AG04450 (cell line): ENCODE measurements around the gene SHISA9. TPM values are rescaled to one million over a fixed set of nuclear protein-coding genes. Genes with fewer than 3 reads are reported as not detected.

Experiments
- CTCF ChIA-PET: fragments of 300-600, 350-600 bp; formaldehyde crosslinking; extraction: SDS; loops from one replicate; lab custom pipeline; 2022; ENCODE audit warnings: antibody characterized with exemption, inconsistent platforms; lab: Charles Lee
- POLR2A ChIA-PET: fragments of 350-600 bp; formaldehyde crosslinking; extraction: SDS; loops from one replicate; lab custom pipeline; 2021; ENCODE audit warnings: antibody characterized with exemption, inconsistent platforms; lab: Yijun Ruan, JAX
- DNase-seq: peaks from one replicate; pipeline ENCODE4 v3.0.0-alpha.2; 2011; ENCODE audit warnings: low read depth, low spot score
- H3K27ac ChIP-seq: one replicate; pipeline ENCODE4 v1.5.1; 2012; ENCODE audit warnings: low read depth, low read length, control low read depth
- H3K27me3 ChIP-seq: one replicate; pipeline ENCODE4 v1.6.0; 2012; ENCODE audit warnings: low read length; ENCODE audit not compliant: control insufficient read depth, insufficient read depth
- H3K4me3 ChIP-seq: 2 replicates; pipeline ENCODE4 v1.5.1; 2011; ENCODE audit warnings: mild to moderate bottlenecking, low read depth, low read length, control low read depth
- H3K9me3 ChIP-seq: 2 replicates; pipeline ENCODE4 v1.5.1; 2012; ENCODE audit warnings: low read length; ENCODE audit not compliant: control insufficient read depth, insufficient read depth
- polyA plus RNA-seq: library from polyadenylated mRNA; depleted of rRNA; stranded (reverse); fragments of >200 nt; gene quantifications from 2 replicates; pipeline ENCODE4 v1.2.3, GENCODE V29; 2011
- TF ChIP-seq, protein P1 (sequence below): IDR thresholded peaks from 2 replicates; pipeline ENCODE4 v1.5.1; 2011; ENCODE audit warnings: low read depth, low read length, control low read depth, inconsistent platforms

SHISA9 gene
- polyA plus RNA-seq, 1 experiment = not detected

DNA sequence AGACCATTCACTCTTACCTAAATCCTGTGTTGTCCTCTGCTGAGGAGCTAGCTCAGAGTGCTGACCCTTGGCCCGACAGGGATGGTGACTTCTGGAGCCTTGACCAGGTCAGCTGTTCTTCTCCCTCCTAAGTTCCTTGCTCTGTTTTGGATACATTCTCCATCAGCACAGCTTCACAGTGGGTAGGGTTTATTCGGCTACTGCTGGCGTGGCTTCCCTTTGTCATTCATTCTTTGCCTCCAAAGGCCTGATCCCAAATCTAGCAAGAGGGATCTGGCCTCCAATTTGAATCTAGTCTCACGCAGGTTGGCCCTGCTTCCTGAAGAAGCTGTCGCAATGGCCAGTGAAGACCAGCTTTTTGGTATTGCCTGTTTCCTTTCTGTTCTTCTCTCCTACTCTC is 116.6 kb downstream of the SHISA9 start:
- H3K27me3 ChIP-seq = no peaks in the 10 kb centered on the region
- no peak for DNase-seq
- peaks cover 25% of the 10 kb centered on the region for H3K9me3 ChIP-seq
- POLR2A ChIA-PET = no interaction called here
- TF ChIP-seq, protein P1, sequence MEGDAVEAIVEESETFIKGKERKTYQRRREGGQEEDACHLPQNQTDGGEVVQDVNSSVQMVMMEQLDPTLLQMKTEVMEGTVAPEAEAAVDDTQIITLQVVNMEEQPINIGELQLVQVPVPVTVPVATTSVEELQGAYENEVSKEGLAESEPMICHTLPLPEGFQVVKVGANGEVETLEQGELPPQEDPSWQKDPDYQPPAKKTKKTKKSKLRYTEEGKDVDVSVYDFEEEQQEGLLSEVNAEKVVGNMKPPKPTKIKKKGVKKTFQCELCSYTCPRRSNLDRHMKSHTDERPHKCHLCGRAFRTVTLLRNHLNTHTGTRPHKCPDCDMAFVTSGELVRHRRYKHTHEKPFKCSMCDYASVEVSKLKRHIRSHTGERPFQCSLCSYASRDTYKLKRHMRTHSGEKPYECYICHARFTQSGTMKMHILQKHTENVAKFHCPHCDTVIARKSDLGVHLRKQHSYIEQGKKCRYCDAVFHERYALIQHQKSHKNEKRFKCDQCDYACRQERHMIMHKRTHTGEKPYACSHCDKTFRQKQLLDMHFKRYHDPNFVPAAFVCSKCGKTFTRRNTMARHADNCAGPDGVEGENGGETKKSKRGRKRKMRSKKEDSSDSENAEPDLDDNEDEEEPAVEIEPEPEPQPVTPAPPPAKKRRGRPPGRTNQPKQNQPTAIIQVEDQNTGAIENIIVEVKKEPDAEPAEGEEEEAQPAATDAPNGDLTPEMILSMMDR = no peak
- H3K27ac ChIP-seq = no peak overlapping the region
- H3K4me3 ChIP-seq = no peak overlapping the region
- CTCF ChIA-PET = no interaction called here

DNA sequence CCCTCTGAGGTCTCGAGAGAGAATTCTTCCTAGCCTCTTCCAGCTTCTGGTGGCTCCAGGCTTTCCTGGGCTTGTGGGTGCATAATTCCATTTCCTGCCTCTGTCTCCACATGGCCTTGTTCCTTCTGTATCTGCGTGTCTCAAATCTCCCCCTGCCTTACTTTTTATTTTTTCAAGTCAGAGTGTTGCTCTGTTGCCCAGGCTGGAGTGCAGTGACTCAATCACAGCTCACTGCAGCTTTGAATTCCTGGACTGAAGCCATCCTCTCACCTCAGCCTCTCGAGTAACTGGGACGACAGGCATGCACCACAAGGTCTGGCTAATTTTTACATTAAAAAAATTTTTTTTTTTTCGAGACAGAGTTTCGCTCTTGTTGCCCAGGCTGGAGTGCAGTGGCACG is 120.6 kb downstream of the SHISA9 start:
- CTCF ChIA-PET = no interaction called here
- DNase-seq = no peak
- H3K4me3 ChIP-seq = no peak overlapping the region
- POLR2A ChIA-PET = no interaction called here
- TF ChIP-seq, protein P1 = no peak
- H3K27me3 ChIP-seq = no peaks in the 10 kb centered on the region
- no peak overlapping the region for H3K27ac ChIP-seq
- peaks cover 21% of the 10 kb centered on the region for H3K9me3 ChIP-seq

DNA sequence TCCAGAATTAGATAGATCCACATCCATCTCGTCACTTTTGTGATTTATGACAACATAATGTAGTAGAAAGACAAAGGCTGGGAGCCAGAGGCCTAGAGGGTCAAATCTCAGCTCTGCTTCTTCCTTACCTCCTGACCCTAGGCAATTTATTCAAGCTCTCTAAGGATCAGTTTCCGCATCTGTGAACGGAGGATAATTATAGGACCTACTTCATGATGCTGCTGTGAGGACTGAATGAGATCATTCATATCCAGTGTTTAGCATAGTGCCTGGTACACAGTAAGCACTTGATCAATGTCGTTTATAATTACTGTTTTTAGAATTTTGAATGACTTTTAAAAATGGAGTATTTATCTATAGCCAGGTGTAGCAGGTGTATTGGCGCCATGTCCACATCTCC is 128.4 kb downstream of the SHISA9 start:
- H3K9me3 ChIP-seq = peaks cover 12% of the 10 kb centered on the region
- H3K27ac ChIP-seq = no peak overlapping the region
- H3K4me3 ChIP-seq = no peak overlapping the region
- POLR2A ChIA-PET = no interaction called here
- H3K27me3 ChIP-seq = no peaks in the 10 kb centered on the region
- CTCF ChIA-PET = no interaction called here
- no peak for DNase-seq
- TF ChIP-seq, protein P1 = no peak

DNA sequence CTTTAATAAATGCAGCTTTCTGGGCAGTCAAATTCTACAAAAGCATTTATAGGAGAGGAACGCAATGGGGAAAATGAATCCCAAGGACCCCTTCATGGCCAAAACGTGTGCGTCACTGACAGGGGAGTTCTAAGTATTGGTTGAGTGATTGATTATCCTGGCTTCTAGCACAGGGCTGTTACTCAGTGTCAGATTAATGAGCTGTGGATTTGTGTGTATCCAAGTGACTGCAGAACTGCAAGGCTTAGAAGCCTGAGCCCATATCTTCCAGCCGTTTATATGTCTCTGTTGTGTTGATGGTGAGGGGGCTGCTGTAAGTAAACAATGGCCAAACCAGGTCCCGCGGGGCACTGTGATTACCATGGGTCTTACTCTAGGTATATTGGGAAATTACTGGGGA is 129.4 kb downstream of the SHISA9 start:
- Histone ChIP-seq H3K9me3 (peaks cover 12% of the 10 kb centered on the region), H3K27me3 (no peaks in the 10 kb centered on the region), H3K27ac (no peak overlapping the region), H3K4me3 (no peak overlapping the region)
- TF ChIP-seq, protein P1 = no peak
- POLR2A ChIA-PET = no interaction called here
- CTCF ChIA-PET = no interaction called here
- DNase-seq = no peak

GRCh38 chr16:13032911-13033310 is 131.5 kb downstream of the SHISA9 start:
- DNase-seq = no peak
- TF ChIP-seq, protein P1 = no peak
- H3K4me3 ChIP-seq = no peak overlapping the region
- CTCF ChIA-PET = no interaction called here
- H3K27me3 ChIP-seq = no peaks in the 10 kb centered on the region
- H3K27ac ChIP-seq = no peak overlapping the region
- POLR2A ChIA-PET = no interaction called here
- H3K9me3 ChIP-seq = peaks cover 15% of the 10 kb centered on the region
